HG02571 (cell line): Measurements from ENCODE around the gene JUP.
"Not testable (repeated sequence)": the region's sequence is repeated elsewhere in the genome, so short reads cannot be mapped to it uniquely, and the experiment has no call there.

Experiments
- ATAC-seq: cut with Tn5 transposase; IDR thresholded peaks from one replicate; pipeline ENCODE4 v1.9.1; 2021; ENCODE audit warnings: mild to moderate bottlenecking, moderate library complexity; ENCODE audit not compliant: unreplicated experiment

Gene JUP

DNA sequence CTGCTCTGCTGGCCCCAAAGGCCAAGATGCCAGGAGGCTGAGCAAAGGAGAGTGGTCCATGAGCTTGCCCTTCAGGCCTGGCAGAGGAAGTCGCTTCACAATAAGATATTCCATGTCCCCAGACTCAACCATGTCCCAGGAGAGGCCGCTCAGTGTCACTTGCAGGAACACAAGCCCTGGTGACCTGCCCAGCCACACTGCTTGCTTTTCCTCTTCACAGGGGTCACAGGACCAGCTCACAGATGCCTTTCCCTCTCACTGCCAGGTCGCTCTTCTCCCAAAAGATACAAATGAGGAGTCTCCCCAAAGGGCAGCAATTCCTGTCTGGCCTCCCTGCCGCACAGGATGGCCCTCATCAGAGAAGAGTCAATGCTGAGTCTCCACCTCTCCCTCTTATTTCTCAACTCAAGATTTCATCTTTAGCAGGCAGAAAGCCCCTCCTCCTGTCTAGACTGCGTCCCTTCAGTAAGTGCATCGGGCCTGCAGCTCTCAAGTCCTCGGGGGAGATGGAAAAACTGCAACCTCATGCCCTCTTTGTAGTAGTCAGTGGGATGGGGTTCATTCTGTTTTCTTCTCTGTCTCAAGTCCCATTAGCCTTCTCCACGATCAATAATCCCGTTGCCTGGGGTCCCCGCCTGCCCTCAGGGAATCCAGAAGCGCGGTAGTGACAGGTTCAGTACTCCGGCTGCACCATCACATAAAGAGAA lies 5.0 kb downstream of the JUP start:
- ATAC-seq = no peak

DNA sequence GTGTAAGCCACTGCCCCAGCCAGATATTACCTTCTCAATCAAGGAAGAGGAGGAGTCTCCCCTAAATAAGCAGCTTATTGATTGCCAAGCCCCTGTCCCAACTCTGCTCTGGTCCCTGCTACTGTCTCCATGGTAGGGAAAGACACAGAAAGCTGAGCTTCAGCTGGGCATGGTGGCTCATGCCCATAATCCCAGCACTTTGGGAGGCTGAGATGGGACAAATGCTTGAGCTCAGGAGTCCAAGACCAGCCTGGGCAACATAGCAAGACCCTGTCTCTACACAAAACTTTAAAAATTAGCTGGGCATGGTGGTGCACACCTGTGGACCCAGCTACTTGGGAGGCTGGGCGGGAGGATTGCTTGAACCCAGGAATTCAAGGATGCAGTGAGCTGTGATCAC lies 6.6 kb downstream of the JUP start:
- no peak for ATAC-seq

DNA sequence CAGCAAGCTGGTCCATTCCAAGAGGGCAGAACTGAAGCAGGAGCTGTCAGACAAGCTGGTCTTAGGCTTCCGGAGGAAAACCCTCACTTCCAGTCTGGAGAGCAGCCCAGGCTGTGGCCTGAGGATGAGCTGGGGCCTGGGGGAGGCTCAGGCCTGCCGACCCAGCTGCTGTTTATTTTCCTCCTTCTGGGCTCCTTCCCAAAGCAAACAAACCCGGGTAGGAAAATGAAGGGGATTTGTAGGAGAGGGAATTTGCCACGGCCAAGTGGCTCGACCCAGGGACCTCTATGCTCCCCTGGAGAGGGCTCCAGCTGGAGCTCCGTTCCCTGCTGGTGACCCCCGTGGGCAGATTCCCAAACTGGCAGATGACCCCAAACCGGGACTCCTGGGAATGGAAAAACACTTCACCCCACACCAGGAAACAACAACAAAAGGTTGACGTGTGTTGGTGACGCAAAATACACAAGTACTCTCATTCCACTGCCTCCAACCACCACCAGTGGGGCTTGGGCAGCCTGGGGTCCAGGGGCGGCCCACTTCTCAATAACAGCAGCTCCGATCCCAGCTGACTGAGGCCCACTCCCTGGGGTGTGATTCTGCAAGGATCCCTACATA lies 8.8 kb downstream of the JUP start:
- no peak for ATAC-seq

DNA sequence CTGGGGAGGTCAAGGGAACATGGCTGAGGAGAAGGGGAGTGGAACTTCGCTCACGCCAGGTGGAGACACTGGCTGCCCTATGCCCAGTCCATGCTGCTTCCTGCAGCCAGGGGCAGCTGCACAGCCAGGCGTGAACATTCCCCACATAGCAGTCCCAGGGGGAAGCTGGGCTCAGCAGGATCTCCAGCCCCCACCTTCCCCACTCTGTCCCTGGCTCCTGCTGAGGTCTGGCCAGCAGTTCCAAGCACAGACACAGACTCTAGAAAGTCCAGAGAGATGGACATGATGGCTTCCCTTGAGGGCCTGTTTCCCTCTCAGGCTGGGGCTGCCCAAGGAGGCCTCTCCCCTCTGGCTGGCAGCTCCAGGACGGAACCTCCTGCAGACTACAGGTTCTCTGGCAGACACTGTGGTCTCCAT lies 9.3 kb downstream of the JUP start:
- ATAC-seq = no peak

DNA sequence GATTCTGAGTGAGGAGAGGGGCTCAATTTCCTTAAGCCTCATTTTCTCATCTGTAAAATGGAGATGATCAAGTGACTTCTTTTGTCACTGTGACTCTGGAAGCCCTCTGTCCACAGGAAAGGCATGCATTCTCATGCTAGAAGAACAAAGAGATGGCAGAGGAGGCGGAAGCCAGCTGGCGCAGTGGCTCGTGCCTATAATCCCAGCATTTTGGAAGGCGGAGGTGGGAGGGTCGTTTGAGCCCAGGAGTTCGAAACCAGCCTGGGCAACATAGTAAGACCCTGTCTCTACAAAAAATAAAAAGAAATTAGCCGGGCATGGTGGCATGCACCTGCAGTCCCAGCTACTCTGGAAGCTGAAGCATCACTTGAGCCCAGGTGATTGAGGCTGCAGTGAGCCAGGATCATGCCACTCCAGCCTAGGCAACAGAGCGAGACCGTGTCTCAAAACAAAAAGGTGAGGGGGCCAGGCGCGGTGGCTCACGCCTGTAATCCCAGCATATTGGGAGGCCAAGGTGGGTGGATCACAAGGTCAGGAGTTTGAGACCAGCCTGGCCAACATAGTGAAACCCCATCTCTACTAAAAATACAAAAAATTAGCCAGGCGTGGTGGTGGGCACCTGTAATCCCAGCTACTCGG lies 10.1 kb downstream of the JUP start:
- not testable (repeated sequence) for ATAC-seq

DNA sequence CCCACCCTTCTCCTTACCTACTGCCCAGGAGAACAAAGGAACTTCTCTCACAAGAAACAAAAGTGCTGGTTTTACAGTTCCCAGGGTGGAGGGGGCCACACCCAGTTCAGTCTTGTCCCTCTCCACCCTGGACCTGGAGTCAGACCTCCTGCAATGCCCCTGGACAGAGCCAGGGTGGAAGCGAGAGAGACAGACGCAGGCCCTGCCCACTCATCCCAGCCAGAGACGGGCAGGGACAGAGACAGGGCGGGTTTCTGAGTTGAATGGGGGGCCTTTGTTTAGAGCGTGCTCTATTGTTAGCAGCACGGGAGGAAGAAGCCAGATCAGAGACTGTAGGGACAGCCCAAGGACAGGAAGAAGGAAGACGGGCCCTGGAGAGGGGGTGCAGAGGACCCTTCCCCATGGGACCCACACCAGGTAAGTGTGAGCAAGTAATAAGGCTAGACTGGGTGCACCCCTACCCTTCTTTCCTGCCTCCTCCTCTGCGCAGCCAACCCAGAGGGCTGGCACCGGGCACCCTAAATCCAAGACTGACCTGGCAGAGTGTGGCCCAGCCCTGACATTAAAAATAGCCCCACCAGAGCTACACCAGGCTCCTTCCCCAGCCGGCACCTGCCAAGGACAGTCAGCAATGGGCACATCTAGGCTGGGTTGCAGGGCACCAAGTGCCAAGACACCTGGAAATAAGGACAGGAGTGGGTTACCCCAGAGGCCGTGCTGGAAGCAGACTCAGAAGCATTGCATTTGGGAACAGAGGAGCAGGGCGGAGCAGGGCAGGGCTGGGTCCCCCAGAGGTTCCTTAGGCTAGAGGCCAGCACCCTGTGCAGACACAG lies 10.9 kb downstream of the JUP start:
- ATAC-seq = no peak

DNA sequence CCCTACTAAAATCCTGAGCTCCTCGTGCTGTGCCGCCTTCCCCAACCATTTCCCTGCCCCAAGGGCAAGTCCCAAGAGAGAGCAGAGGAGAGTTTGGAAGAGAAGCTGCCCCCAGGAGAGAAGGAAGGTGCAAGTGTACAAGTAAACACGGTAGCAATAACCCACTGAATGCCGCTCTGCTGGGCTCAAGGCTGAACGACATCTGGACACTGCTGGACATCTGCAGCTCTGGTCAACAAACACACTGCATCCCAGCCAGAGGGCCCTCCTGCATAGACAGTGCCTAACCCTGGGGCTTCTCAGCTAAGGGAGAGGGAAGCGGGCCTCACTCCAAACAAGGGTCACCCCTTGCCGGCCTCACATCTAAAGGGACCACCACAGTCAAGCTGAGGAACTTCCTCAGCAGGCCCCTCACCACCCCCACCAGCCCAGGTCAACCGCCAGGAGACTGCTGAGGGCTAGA lies 12.7 kb downstream of the JUP start:
- no peak for ATAC-seq

DNA sequence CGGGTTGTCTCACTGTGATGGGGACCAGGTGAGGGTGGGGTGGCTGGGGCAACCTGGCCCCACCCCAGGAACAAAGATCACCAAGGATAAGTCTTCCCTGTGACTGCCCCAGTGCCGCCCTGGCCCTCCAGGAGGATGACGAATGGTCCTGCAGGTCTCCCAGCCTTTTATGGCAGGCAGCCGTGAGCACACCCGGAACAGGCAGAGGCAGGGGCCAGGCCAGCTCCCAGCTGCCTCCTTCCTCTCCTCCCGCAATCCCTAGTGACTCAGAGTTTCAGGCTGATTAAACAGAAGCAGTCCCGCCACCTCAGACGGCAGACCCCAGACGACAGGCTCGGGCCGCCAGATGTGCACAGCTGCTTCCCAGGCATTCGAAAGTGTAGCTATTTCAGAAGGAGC lies 13.3 kb downstream of the JUP start:
- ATAC-seq = no peak

DNA sequence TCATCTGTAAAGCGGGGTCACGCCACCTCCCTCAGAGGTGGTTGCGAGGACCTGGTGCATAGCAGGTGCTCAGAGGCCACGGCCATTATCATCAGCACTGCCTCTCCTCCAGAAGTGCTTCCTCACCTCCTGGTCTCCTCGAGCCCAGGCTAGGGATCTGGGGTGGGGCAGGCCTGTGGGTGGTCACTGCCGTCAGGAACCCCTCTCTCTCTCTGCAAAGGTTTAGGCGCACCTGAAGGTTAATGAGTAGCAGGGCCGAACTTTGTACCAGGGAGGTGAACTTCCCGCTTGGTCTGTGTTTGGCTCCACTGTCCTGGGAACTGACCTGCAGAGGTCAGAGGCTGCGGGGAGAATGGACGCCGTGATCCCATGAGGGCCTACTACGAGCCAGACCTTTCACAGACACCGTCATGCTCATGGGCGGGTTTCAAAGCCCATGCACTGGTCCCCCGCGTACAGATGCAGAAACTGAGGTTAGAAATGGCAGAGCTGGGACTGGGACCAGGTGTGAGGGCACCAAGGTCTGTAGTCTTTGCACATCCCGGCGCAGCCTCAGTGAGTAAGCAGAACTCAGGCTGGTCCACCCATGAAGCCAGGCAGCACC lies 13.8 kb downstream of the JUP start:
- ATAC-seq = no peak

DNA sequence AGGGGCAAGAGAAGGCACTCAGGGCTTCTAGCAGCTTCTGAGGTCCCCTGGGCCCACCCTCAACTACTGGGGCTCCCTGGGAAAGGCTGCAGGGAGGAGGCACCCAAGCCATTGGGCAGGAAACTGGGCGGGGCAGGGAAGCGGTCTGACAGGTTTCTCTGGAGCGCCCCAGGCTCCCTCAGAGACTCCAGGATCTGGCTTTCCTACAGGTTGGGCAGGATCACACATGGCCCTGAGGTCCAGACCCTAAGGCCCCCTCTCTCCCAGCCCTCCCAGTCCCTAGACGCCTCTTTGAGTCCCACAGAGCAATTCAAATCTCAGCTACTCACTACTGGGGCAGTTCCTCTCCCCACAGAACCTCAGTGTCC lies 14.3 kb downstream of the JUP start:
- no peak for ATAC-seq

DNA sequence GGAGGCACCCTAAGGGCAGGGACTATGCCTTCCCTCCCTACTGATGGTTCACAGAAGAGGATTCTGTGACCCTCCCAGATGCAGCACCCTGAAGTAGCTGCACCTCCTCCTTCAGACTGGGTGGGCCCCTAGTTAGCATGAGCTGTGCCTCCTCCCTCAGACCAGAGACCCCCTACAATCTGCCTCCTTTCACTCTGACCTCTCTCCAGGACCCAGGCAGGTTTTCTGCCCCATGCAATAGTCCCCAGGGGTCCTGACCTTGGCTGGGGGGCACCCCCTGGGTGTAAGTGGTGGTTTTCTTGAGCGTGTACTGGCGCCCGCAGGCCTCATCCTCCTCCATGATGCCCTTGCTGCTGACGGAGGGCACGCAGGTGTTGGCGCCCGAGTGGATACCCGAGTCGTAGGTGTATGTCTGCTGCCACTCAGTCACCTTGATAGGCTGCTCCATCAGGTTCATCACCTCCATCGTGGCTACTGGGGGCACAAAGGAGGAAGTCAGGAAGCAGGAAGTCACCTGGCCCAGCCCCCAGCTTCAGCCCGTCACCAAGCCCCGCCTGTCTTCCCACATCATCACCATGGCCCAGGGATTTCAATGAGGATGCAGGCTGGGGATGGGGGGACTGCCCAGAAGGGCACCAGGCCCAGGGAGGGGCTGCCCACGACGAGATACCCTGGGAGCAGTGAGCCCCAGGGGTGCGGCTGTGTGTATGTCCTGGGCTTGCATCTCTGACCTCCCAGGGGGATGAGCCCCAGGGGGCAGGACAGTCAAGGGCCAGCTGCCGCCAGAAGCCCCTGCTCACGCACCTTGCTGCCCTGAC lies 14.9 kb downstream of the JUP start:
- ATAC-seq = no peak

DNA sequence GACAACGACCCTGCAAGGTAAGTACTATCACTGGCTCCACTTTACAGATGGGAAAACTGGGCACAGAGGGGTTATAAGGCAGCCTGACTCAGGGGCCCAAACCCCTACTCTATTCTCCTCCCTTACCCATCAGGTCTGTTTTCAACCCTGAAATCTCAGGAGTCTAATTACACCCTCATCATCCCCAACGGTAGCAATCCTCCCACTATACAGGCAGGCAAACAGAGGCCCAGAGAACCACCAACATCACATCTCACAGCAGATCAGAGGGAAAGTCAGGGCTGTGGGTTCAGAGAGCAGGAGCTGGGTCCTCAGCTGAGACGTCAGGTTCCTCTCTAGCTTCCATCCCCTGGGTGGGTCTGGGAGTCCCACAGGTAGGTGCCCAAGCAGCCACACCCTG lies 16.5 kb downstream of the JUP start:
- no peak for ATAC-seq

DNA sequence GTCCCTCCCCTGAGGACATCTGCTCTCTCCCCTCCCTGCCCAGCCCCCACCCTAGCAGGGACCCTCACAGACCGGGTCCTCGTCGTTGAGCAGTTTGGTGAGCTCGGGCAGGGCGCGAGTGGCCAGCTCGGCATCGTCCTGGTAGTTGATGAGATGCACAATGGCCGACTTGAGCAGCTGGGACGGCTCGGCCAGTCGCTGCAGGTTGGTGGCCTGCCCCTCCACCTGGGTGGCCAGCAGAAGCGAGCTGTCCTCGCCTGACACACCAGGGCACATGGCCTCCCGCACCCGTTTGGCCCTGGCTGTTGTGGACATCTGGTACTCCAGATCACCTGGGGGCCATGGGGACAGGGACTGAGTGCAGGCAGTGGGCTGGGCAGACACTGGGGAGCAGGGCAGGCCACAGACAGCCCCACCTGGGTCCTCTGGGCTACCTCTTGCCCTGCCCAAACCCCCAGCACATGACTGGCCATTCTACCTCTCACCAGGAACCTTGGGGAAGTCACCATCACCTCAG lies 17.1 kb downstream of the JUP start:
- no peak for ATAC-seq

DNA sequence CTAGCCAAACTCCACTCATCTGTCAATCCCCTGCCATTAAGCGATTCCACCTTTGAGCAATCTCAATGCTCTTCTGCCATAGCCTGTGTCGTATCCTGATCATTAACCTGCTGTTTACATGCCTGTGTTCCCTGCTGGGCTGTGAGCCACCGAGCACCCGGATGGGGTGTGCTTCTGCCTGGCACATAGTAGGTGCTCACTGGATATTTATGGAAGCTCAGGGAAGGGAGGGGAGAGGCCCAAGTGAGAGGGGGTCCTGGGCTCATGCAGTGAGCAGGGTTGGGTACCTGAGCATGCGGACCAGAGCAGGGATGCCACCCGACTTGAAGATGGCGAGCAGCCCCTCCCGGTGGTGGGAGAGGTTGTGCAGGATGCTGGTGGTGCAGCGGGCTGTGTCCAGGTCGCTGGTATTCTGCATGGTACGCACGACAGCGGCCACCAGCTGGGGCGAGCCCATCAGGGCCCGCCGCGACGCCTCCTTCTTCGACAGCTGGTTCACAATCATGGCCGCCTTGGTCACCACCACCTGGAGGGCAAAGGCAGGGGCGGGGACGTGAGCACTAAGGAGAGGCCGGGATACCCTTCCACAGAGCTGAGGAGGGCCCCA lies 17.7 kb downstream of the JUP start:
- ATAC-seq = no peak

DNA sequence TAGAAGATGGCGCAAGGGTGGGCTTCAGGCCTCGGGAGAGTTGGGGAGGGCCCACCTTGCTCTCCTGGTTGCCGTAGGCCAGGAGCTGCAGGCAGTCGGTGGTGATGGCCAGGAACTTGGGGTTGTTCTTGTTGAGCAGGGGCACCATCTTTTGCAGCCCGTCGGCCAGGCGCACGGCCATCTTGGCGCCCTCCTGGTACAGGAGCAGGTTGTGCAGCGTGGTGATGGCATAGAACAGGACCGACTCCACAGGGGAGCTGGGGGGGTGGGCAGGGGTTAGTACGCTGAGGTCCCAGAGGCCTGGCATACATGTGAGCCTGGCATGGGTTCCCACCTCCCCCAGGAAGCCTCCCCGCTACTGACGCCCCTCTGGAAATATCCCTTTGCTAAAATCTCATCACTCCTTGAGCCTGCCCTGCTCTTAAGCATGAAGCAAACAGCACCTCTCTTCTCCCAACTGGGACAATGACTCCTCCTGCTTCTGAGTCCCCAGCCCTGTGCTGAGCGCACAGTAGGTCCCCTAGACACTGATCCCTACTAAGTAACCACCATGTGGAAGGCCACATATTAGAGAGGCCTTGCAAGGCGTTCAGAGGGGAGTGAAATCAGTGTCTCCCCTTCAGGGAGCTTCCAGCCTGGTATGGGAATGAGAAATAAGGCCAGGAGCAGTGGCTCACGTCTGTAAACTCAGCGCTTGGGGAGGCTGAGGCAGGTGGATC lies 19.0 kb downstream of the JUP start:
- no peak for ATAC-seq

DNA sequence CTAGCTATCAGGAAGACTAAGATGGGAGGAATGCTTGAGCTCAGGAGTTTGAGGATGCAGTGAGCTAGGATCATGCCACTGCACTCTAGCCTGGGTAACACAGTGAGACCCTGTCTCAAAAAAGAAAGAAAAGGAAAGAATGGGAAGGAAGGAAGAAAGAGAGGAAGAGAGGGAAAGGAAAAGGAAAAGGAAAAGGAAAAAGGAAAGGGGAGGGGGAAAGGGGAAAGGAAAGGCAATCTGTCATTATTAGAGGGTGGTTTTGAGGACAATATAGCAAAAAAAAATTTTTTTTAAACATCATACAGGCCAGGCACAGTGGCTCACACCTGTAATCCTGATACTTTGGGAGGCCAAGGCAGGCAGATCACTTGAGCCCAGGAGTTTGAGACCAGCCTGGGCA lies 20.4 kb downstream of the JUP start:
- no peak for ATAC-seq

DNA sequence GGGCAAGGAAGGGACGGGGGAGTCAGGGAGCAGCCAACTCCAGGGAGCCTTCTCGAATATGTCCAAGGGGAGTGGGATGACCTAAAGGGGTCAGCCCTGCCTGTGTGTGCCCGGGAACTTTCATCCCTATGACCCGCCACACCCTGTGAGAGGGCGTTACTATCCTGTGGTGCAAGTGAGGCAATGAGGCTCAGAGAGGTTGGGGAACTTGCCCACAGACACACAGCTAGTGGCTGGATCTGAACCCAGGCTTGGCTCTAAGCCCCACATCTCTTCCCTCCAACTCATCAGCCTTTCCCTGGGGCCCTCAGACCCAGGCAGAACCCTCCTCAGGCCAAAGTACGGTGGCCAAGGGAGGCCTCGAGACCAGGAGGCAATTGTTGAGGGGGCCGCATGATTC lies 23.2 kb downstream of the JUP start:
- ATAC-seq = no peak

DNA sequence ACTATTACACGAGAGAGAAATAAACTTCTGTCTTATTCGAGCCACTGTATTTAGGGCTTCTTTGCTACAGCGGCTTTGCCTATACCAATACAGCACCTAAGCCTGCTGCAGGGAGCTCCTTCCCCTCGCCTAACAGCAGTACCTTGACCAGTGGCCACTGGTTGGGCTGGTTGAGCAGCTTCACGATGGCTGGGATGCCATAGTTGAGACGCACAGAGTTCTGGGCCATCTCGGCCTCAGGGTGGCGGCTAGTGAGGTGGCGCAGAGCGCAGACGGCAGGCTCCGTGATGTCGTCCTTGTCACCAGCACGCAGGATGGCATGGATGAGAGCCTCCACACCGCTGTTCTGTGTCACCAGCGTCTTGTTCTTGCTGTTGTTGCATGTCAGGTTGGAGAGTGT lies 23.7 kb downstream of the JUP start:
- no peak for ATAC-seq

DNA sequence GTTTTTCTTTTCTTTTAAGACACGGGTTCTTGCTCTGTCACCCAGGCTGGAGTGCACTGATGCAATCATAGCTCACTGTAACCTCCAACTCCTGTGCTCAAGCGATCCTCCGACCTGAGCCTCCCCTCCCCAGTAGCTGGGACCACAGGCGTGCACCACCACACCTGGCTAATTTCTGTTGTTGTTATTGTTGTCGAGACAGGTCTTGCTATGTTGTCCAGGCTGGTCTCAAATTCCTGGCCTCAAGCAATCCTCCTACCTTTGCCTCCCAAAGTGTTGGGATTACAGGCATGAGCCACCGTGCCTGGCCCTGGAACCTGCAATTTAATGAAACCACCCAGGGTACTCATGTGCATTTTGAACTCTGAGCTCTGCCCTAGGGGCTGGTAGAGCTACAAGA lies 24.1 kb downstream of the JUP start:
- no peak for ATAC-seq
